HFFc6 (cell line): Measurements from ENCODE around the gene ZRANB3. TPM values are rescaled to one million over a fixed set of nuclear protein-coding genes. Genes with fewer than 3 reads are reported as not detected.
A peak's percentile ranks its signal among the peaks of the same experiment; 100 is the strongest.

Experiments
- DNase-seq: peaks from one replicate; pipeline ENCODE4 v3.0.0-alpha.2; 2018
- H3K27ac Mint-ChIP-seq: 2 replicates; pipeline ENCODE4 v1.8.0; 2020; ENCODE audit warnings: mild to moderate bottlenecking, mixed read lengths
- H3K27me3 Mint-ChIP-seq: 2 replicates; pipeline ENCODE4 v1.8.0; 2021; ENCODE audit warnings: mild to moderate bottlenecking, moderate library complexity, mixed read lengths; ENCODE audit not compliant: insufficient read depth
- H3K36me3 Mint-ChIP-seq: 2 replicates; pipeline ENCODE4 v1.8.0; 2021; ENCODE audit warnings: low read depth, mixed read lengths
- H3K4me1 Mint-ChIP-seq: 2 replicates; pipeline ENCODE4 v1.8.0; 2020; ENCODE audit warnings: low read depth, mixed read lengths
- H3K4me3 Mint-ChIP-seq: 2 replicates; pipeline ENCODE4 v1.8.0; 2020; ENCODE audit warnings: mild to moderate bottlenecking, moderate library complexity, mixed read lengths
- H3K9me3 Mint-ChIP-seq: 2 replicates; pipeline ENCODE4 v1.8.0; 2020; ENCODE audit warnings: mild to moderate bottlenecking, mixed read lengths
- CTCF ChIP-seq: fragments of 200-600 bp; sonication (generic); IDR thresholded peaks from 2 replicates; pipeline ENCODE4 v1.5.0; 2021; ENCODE audit warnings: antibody characterized with exemption, mild to moderate bottlenecking
- total RNA-seq, 6 experiments: library from RNA; stranded (reverse); fragmentation: NEBNext Ultra II Directional; extraction: Animal tissue kit (Norgen Biotek cat#: 25700); gene quantifications; 2 replicates in 1 of 6; 3 replicates in 5 of 6; pipeline ENCODE4 v1.2.3, GENCODE V29; 2021

Gene ZRANB3
- total RNA-seq, 6 experiments from 2014 or later: 8.1 to 10.2 (median 8.8) TPM

DNA sequence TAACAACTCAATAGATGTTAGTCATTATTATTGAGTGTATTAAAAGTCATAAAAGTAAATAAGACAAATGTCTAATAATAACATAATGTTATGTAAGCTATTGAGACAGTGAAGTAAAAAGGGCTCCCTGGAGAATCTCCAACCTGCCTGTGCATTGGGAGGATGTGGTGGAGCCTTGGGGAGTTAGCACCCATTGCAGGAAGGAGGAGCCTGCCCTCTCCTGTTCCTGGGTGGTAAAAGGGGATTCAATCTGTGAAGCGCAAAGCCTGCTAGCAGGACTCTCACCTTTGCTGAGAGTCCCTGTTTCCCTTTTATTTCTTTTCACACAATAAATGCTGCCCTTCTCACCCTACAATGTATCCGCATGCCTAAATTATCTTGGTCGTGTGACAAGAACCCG is 272.8 kb downstream of the ZRANB3 start:
- peaks cover 17% of the 10 kb centered on the region for H3K4me1 Mint-ChIP-seq
- no peak overlapping the region for H3K4me3 Mint-ChIP-seq
- no peak for TF ChIP-seq CTCF
- DNase-seq: no peak
- H3K27me3 Mint-ChIP-seq: no peaks in the 10 kb centered on the region
- no peak overlapping the region for H3K27ac Mint-ChIP-seq
- no peaks in the 10 kb centered on the region for H3K36me3 Mint-ChIP-seq
- no peaks in the 10 kb centered on the region; the same call in 1 of the 2 replicates for H3K9me3 Mint-ChIP-seq

DNA sequence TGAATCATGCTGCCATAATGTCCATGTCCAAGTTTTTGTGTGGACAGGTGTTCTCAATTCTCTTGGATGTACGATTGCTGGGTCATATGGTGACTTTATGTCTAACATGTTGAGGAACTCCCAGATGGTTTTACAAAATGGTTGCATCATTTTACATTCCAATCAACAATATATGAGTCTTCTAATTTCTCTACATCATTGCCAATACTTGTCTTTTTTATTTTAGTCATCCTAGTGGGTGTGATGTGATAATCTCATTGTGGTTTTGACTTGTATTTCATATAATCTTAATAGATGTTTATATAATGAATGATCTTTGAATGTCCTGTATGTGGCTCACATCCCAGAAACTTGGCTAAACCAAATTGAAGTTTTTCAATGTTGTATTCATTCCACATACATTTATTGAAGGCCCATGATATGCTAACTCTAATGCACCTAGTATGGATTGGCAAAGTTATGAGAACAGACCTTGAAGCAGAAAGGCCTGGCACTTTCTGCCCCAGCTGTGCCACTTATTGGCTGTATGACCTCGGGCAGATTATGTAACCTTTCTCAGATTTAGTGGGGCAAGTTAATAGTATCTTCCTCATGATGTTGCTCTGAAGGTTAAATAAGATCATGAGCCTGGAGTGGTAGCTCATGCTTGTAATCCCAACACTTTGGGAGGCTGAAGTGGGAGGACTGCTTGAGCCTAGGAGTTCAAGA is 273.5 kb downstream of the ZRANB3 start:
- Mint-ChIP-seq H3K27me3 (no peaks in the 10 kb centered on the region), H3K9me3 (no peaks in the 10 kb centered on the region; the same call in 1 of the 2 replicates), H3K4me3 (no peak overlapping the region), H3K36me3 (no peaks in the 10 kb centered on the region), H3K27ac (no peak overlapping the region), H3K4me1 (peaks cover 17% of the 10 kb centered on the region)
- no peak for DNase-seq
- no peak for TF ChIP-seq CTCF

DNA sequence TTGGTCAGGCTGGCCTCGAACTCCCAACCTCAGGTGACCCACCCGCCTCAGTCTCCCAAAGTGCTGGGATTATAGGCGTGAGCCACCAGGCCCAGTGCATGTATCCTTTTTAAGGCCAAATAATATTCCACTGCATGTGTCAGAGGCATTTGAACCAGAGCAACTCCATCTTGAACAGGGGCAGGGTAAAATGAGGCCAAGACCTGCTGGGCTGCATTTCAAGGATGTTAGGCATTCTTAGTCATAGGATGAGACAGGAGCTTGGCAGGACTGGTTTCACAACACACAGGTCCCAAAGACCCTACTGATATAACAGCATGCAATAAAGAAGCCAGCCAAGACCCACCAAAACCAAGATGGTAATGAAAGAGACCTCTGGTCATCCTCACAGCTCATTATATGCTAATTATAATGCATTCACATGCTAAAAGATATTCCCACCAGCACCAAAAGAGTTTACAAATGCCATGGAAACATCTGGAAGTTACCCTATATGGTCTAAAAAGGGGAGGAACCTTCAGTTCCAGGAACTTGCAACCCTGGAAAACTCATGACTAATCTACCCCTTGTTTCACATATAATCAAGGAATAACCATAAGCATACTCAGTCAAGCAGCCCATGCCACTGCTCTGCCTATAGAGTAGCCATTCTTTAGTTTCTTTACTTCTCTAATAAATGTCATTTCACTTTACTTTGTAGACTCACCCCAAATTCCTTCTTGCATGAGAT is 274.3 kb downstream of the ZRANB3 start:
- Mint-ChIP-seq H3K9me3 (no peaks in the 10 kb centered on the region; the same call in 1 of the 2 replicates), H3K36me3 (0 out of 2 replicates have a peak, but pooled peaks cover under 1% of the 10 kb centered on the region), H3K4me1 (peaks cover 17% of the 10 kb centered on the region), H3K27me3 (no peaks in the 10 kb centered on the region), H3K27ac (no peak overlapping the region), H3K4me3 (no peak overlapping the region)
- peak; percentile 3 for DNase-seq
- TF ChIP-seq CTCF: no peak

GRCh38 chr2:135255208-135255607 is 275.8 kb downstream of the ZRANB3 start:
- TF ChIP-seq CTCF: no peak
- H3K27me3 Mint-ChIP-seq: no peaks in the 10 kb centered on the region
- no peak overlapping the region for H3K27ac Mint-ChIP-seq
- no peak for DNase-seq
- H3K36me3 Mint-ChIP-seq: peaks cover 8% of the 10 kb centered on the region
- no peak overlapping the region for H3K4me3 Mint-ChIP-seq
- peaks cover under 1% of the 10 kb centered on the region for H3K9me3 Mint-ChIP-seq
- H3K4me1 Mint-ChIP-seq: peaks cover 17% of the 10 kb centered on the region

DNA sequence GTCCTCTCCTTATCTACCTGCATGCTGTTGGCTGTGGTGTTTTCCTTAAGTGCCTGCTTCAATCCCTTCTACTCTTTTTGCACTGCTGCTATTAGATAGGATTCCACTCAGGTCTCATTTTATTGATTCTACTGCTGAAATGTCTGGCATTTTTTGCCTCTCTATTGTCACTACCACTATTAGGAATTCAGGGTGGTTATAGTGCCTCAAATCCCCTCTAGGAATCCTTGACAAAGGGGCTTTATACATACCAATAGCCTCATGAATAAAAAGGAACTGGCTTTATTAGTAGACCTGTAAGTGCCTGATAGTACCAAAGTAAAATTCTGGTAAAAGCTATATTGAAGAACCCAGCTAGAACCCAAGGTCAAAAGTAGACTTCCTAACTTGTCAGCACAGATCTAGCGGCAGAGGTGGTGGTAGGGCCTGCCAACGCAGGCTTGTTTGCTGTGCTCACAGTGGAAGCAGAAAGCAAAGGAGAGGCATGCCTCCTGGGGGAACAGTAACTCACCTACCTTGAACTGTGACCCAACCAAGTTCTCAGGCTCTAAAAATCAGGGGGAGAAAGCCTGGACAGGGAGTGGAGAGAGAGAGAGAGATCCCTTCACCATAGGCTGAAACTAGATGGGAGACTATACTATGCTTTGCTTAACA is 278.1 kb downstream of the ZRANB3 start:
- Mint-ChIP-seq H3K9me3 (peaks cover 8% of the 10 kb centered on the region), H3K36me3 (peaks cover 16% of the 10 kb centered on the region), H3K27ac (no peak overlapping the region), H3K27me3 (no peaks in the 10 kb centered on the region), H3K4me3 (no peak overlapping the region), H3K4me1 (peaks cover 15% of the 10 kb centered on the region)
- no peak for DNase-seq
- TF ChIP-seq CTCF: no peak
